GM21723 (cell line): Measurements from ENCODE around the gene TM4SF4.

Experiments
- ATAC-seq: cut with Tn5 transposase; IDR thresholded peaks from one replicate; pipeline ENCODE4 v1.9.1; 2021; ENCODE audit warnings: mild to moderate bottlenecking, moderate library complexity; ENCODE audit not compliant: unreplicated experiment

TM4SF4 gene

GRCh38 chr3:149454746-149455145 is 19.8 kb upstream of the TM4SF4 start:
- ATAC-seq: no peak

DNA sequence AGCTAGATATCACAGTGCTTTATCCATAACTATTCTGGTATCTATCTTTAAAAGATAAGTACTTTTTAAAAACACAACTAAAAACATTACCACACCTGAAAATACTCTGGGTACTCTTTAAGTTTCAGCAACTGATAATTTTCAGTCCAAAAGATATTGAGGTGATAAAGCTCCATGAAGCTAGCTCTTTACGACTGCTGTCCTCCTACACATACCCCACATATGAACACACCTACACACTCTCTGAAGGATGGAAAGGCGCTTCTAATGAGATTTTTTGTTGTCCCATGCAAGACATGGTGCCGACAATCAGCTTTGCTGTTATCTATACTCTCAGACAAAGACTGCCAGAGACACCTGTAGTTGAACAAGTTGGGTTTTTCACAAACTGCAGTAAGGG is 19.1 kb upstream of the TM4SF4 start:
- ATAC-seq: no peak

DNA sequence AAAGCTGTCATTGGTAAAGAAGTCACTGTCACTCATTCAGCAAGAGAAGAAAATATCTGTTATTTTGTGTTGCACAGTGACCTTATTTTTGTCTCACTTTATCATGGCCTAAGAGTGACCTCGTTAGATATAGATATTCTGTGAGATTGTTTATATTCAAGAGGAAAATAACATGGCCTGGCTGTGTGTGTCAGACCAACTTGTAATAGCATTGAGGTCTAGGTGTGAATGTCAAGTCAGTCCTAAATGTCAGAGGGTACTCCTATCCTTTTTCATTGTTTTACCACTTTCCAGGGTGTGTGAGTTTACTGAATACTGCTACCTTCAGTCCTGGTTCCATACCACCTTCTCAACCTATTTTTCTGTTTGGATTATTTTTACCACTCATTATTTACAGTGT is 18.5 kb upstream of the TM4SF4 start:
- ATAC-seq: no peak

GRCh38 chr3:149459491-149460059 is 14.9 kb upstream of the TM4SF4 start:
- ATAC-seq: no peak

DNA sequence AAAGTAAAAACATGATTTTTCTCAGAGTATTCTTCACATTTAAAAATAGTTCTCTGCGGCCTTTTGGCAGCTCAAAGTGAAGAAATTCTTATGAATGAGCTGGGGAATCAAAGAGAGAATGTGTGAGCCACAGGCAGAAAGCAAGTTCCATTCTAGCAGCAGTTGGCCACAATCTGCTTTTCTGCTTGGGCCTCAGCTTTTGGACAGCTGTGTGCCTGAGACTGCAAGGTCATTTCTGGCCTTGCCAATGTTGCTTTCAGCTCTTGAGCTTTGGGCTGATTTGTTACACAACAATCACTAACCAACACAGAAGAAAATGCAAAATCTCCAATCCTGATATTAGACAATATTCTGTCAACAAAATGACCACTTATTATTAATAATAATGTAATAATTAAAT is 14.4 kb upstream of the TM4SF4 start:
- no peak for ATAC-seq

DNA sequence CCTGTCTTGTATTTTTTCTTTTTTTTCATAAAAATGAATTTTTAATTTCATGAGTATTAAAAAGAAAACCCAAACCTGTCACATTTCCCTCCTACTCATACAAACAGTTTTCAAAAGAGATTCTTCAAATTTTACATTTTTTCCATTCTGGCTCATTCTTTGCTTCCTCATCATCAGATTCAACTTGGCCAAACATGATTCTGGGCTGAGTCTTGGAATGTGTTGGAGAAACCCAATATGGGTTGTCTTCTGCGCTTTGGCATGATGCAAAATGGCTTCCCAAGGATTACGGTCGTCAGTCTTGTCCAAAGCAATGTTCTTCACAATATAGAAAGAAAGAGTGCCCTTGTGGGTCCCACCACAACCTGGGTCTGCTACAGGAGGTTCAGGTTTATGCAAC is 12.4 kb upstream of the TM4SF4 start:
- ATAC-seq: no peak

GRCh38 chr3:149462581-149463011 is 11.9 kb upstream of the TM4SF4 start:
- ATAC-seq: no peak

GRCh38 chr3:149463921-149464320 is 10.6 kb upstream of the TM4SF4 start:
- no peak for ATAC-seq

DNA sequence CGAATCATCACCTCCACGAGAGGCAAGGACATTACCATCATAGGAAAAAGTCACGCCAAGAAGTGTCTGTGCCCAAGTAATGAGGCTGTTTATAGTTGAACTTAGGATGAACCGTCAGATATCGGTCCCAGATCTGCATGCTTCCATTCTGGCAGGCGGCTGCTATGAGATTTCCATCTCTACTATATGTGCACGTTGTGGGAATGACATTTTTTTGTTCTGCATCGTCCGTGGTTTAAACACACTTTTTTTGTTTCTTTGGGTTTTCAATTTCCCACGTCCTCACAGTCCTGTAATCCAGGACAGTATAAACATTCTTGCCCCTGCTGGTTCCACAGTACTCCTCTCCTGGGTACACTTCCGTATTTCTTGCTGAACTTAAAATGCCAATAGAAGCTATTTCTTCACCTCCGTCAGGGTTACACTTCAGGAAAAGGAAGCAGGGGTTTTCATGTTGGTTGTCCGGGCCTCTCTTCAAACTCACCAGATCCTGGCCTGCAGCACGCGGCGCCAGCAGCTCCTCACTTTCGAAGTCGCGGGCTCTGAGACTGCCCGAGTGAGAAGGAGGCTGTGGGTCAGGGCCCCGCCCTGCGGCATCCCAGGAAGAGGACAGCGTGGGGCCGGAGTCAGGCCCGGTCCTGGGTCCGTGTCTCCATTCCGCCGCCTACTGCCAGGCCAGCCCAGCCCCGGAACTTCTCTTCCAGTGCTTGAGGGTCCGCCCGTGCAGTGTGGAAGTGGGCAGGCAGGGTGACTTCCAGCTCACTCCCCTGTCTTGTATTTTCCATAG is 9.8 kb upstream of the TM4SF4 start:
- no peak for ATAC-seq

- ATAC-seq: no peak
Measured at GRCh38 chr3:149465351-149465883, 9.1 kb upstream of the TM4SF4 start.

- no peak for ATAC-seq
Measured at GRCh38 chr3:149466192-149466591, 8.3 kb upstream of the TM4SF4 start.

DNA sequence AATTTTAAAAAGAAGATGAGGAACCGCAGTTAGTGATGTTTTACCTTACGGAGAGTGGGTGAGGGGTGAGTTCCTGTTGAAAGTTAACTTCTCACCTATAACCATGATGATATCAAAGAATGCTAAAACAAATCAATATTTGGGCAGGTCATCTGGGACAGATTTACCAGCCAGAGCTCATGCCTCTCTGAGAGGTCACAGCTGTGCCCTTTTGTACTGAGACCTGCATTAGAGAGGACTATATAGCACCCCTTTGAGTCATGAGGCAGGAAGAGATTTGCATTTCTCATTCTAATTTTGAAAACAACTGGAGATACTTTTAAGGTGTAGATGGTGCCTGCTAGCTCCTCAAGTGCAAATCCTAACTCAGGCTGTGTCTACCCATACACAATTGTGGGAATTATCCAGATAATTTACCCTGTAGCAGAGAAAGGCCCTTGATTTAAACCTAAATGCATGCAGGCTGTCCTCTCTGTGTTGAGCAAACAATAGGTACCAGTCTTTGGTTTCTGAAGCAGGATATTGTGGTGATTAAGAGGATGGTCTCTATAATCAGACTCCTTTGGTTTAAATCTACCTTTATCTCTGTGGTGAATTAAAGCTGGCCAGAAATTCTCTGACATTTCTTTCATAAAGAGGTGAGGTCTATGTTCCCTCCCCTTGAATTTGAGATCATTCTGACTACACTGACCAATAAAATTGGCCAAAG is 5.8 kb upstream of the TM4SF4 start:
- peak; percentile 97 for ATAC-seq

DNA sequence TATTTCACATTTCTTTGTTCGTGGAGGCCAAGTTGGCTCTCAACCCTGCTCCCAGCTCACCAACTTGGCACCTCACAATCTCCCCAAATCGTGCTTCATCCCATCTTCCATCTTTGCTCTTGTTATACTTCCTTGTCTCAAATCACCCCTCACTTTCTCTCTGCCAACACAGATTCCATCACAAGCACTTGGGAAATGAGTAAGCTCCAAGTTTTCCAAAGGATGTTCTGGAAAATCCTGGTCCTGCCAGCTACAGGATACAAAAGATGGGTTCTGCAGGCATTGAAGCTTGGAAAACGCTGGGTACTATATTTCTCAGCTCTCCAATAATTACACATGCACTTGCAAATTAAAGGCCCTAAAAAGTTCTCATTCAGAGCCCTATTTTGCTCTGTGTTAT is 4.1 kb upstream of the TM4SF4 start:
- no peak for ATAC-seq

DNA sequence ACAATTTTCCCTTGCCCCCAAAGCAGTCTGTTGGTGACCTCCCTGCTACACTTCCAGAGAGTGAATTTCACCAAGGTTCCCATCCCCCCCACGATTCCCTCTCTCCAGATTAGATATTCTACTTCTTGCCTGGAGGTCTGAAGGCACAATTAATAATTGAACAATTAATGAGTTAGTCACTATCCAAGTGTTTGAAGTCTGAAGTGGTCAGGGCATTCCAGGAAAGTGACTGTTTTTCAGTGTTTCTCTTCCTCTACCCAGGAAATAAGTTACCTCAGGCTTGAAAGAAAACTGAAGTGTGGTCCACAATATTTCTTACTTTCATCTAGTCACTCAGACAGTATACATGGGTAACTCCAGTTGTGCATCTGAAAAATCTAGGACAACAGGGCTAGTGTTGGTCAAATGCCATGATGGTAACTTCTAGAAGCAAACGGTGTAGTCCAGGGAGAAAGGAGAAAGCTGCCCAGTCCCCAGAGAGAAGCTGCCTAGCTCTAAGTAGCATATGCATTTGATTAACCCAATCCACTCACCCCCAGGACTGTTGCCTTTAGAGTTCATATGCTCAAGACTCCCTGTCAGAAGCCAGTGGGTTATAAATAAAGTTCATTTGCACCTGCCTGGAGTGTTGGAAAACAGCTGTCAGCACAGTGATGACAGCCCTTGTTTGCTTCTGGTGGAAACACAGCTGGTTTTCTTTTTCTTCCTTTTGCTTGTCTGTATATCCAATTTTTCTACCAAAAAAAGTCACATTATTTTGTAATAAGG is 2.3 kb upstream of the TM4SF4 start:
- no peak for ATAC-seq

DNA sequence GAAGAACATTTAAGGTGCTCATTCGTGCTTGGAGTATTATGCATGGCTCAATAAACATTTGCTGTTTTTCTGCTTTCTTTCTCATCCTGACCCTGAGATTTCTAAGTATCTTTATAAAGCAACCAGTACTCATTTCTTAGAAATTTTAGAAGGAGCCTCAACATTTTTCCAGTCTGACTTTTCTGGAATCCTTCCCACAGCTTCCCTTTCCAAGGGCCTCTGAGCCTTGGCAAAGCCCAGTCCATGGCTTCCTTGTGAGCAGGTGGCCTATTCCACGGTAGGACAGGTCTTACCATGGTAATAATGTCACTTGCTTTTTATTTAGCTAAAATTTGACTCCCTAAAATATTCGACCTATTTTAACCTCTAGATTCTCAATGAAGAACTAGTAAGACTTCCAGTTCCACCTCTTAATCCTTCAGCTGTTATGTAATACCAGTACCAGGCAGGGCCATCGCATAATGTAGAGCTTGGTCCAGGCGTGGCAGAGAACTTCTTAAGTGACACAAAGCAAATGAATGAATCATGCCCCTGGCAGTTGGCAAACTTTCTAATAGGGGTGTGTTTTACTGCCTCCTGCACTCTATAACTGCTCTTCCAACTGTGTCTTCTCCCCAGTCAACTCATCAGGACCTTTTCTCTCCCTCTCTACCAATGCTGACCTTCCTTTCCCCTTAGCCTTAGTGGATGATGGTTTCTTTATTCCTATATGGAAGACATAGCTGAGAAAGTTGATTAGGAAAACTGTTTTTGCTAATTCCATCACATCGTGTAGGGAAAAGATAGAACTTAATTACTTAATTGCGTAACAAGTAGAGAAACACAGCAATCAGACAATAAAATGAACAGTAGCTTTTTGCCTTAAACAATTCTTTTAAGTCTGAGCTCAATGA is 894 bp upstream of the TM4SF4 start:
- ATAC-seq: no peak

- no peak for ATAC-seq
Measured at GRCh38 chr3:149475451-149476060, 1.1 kb downstream of the TM4SF4 start.

DNA sequence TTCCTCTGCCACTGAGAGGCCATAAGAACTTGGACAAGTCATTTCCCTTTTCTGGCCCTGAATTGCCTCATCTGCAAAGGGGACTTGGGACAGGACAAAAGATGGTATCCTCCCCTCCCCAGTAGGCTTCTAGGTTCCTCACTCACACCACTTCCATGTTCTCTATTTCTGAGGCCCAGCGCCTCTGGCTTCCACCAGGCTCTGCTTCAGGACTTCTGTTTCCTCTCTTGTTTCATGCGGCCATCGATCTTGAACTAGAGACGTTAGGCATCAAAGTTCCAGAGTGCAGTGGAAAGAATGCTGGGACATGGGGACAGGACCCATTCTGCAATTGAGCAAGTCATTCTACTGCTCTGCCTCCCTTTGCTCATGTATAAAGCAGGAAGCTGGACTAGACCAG is 1.7 kb downstream of the TM4SF4 start:
- ATAC-seq: no peak

DNA sequence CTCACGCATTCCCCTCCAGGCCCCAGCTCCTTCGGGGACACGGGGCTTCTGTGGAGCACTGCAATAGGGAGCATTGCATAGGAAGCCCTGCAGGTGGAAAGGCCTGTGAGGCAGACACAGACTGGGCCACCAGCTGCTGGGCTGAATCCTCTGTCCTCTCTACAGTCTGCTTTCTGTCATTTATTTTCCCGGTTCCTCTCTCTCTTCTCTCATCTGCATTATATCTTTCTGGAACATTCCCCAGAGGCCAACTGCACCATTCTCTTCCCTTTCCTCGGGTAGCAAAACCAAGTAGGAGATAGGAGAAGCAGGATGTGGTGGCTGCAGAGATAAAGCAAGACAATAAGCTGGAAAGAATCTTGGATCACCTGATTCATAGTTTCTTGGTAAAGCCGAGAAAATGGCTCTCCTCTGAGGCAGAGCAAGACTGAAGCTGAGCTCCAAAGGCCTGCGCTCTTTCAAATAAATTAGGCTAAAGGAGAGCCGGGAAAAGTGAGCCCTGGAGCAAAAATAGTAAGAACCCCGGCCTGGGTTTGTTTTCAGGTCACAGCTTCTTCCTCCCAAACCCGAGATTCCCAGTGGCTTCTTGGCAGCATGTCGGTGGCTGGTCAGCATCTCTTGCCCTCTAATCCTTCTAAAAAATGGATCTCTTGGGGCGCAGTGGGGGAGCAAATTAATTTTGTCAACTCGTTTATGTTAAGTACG is 5.3 kb downstream of the TM4SF4 start:
- no peak for ATAC-seq
